Suppressor macrophage (primary cell): ENCODE results near the gene ACTR2.
"Not testable (repeated sequence)": the region's sequence is repeated elsewhere in the genome, so short reads cannot be mapped to it uniquely, and the experiment has no call there.

ENCODE experiments used
- DNase-seq, 4 experiments: peaks; one replicate each; pipeline ENCODE4 v3.0.0-alpha.2; 2020 to 2022

The ACTR2 gene

DNA sequence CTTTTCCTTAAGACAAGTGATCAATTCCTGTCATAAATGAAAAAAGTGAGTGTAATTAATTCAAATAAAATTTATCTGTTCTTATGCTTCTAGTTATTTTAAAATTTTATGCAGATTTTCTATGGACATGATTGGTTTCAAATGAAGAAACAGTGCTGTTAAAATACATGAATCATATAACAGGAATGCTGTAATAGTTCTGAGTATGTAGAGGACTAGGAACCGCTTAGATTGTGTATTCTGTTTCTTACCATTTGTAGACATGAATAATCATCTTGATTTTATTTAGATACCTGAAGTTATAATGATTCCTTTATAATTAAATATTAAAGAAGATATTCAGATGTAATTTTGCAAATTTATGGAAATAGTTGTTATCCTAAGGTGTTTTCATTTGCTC is 3.5 kb downstream of the ACTR2 start:
- peak in 1 of 4 experiments; percentile 12 for DNase-seq

GRCh38 chr2:65231892-65232477 is 4.4 kb downstream of the ACTR2 start:
- DNase-seq, result peak; percentile 49 to 75 (median 67)

GRCh38 chr2:65232636-65233035 is 5.0 kb downstream of the ACTR2 start:
- DNase-seq, result peak; percentile 16 to 82 (median 52)

GRCh38 chr2:65240657-65241056 is 13.0 kb downstream of the ACTR2 start:
- DNase-seq, result peak in 2 of 4 experiments; percentile 14 to 19

DNA sequence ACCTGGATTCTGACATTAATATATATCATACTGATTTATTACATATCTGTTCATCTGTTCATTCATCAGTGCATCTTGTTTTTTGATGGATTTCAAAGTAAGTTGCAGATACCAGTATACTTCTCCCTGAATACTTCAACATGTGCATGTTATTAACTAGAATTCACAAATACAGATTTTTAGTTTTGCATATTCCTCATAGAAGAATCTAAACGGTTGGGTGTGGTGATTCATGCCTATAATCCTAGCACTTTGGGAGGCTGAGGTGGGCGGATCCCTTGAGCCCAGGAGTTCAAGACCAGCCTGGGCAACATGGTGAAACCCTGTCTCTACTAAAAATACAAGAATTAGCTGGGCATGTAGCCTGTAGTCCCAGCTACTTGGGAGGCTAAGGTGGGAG is 16.8 kb downstream of the ACTR2 start:
- not testable (repeated sequence) for DNase-seq

DNA sequence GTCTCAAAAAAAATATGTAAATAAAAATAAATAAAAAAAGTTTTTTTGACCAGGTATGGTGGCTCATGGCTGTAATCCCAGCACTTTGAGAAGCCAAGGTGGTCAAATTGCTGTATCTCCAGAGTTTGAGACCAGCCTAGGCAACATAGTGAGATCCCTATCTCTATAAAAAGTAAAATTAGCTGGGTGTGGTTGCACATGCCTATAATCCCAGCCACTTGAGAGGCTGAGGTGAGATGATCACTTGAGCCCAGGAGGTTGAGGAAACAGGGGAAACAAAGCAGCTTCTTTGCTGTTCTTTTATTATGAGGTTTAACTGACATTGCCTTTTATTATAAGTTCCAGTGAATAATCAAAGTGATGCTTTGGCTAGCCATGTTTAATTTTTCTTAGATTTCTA is 25.0 kb downstream of the ACTR2 start:
- no peak for DNase-seq

DNA sequence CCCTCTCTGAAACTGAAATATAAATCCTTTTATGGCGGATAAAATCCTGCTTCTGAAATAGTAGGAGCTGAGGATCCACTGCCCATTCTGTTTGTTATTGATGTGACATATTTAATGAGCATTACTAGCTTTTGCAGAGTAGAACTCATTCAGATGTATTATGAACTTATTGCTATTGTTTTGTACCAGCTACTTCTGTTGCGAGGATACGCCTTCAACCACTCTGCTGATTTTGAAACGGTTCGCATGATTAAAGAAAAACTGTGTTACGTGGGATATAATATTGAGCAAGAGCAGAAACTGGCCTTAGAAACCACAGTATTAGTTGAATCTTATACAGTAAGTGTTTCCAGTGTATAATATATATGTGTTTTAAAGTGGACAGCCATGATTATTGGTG is 27.7 kb downstream of the ACTR2 start:
- peak in 3 of 4 experiments; percentile 24 to 37 (median 29) for DNase-seq

DNA sequence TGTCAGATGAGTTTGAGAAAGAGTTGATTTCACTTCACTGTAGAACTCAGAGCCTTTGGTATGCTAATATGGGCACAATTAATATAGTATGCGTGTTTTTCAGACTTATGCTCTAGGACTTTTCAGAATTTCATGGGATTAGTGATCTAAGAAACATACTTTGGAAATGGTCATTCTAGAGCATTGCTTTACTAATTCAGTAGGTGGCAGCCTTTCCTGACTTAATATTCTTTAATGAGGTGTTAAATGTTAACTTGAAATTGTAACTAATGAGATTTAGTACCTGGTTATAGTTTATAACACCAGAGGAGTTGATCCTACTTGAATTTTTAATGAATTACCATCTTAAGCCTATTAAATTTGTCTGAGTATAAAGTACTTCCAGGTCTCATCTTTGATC is 28.4 kb downstream of the ACTR2 start:
- no peak for DNase-seq

- not testable (repeated sequence) for DNase-seq
These were observed 30.2 kb downstream of the ACTR2 start for GRCh38 chr2:65257866-65258265.

GRCh38 chr2:65261676-65262075 is 34.0 kb downstream of the ACTR2 start:
- no peak for DNase-seq

GRCh38 chr2:65263262-65263661 is 35.6 kb downstream of the ACTR2 start:
- no peak for DNase-seq

DNA sequence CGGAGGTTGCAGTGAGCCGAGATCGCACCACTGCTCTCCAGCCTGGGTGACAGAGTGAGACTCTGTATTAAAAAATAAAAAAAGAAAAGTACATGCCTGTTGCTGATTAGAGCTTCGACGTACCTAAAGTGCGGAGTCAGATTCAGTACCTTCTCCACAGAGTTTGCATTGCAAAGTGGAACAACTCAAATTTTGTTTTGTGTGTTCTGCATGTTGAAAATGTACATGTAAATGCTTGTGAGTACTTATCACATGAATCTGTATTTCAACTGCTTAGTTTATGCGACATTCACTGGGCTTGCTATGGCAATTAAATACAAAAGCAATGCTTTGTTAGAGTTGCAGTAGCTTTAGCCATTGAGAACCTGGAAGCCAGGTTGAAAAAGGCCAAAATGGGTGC is 36.4 kb downstream of the ACTR2 start:
- DNase-seq, result no peak

- peak; percentile 48 to 74 (median 61) for DNase-seq
These were observed 37.4 kb downstream of the ACTR2 start for GRCh38 chr2:65264821-65265670.

- no peak for DNase-seq
These were observed 38.0 kb downstream of the ACTR2 start for GRCh38 chr2:65265671-65266045.

GRCh38 chr2:65267008-65267407 is 39.4 kb downstream of the ACTR2 start:
- no peak for DNase-seq

DNA sequence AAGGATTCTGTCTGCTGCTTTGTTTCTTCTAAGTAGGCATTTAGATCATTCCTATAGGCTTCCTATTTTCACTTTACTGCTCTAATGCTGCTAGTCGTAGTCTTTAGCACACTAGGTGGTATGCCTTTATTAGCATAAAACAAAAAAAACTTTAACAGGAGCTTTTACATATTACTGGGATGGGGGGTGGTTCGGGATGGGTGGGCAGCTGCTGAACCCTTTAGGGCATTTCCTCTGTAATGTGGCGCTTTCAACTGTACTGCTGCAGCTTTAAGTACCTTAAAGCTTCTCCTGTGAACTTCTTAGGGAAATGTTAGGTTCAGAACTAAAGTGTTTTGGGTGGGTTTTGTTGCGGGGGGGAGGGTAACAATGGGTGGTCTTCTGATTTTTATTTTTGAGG is 41.3 kb downstream of the ACTR2 start:
- DNase-seq, result no peak

DNA sequence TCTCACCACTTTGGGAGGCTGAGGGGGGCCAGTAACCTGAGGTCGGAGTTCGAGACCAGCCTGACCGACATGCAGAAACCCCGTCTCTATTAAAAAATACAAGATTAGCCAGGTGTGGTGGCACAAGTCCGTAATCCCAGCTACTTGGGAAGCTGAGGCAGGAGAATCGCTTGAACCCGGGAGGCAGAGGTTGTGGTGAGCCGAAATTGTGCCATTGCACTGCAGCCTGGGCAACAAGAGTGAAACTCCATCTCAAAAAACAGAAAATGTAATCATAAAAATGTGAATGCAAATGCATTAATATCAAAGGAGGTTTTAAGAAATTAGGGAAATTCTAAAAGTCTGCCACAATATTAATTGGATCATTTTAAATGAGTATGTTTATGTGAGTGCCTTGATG is 45.7 kb downstream of the ACTR2 start:
- no peak for DNase-seq

DNA sequence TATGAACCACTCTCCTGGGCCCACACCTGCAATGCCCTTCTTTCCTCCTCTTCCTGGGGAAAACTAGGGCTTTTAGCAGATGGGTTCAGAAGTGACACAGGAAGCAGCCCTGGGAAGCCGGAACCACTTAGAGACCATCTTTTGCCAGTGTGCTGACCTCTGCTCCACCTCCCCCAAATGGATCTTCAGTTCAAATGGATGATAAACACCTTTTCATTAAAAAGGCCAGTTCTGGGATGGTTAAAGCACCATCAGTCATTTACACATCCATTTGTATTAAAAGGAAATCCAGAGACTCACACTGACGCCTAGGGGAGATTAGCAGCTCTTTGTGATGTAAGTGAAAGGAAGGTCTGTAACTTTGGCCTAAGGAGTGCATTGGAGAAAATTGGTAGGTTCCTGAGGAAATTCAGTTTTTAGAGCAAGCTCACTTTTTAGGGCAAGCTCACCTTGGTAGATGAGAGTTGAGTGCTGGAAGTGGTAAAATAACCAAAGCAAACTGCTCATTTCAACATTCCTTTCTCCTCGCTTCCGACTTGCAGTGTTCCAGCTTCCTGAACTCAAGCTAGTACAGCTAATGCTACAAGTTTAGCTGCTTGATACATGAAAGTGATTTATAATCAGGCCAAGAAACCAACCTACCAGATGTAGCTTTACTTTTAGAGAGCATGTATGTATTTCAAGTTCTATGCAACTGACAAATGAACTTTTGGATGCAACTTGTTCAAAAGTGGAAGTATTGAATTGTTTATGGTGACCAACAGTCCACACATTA is 47.7 kb downstream of the ACTR2 start:
- DNase-seq, result no peak

- no peak for DNase-seq
These were observed 49.0 kb downstream of the ACTR2 start for GRCh38 chr2:65276609-65277008.

GRCh38 chr2:65277118-65277517 is 49.5 kb downstream of the ACTR2 start:
- no peak for DNase-seq

DNA sequence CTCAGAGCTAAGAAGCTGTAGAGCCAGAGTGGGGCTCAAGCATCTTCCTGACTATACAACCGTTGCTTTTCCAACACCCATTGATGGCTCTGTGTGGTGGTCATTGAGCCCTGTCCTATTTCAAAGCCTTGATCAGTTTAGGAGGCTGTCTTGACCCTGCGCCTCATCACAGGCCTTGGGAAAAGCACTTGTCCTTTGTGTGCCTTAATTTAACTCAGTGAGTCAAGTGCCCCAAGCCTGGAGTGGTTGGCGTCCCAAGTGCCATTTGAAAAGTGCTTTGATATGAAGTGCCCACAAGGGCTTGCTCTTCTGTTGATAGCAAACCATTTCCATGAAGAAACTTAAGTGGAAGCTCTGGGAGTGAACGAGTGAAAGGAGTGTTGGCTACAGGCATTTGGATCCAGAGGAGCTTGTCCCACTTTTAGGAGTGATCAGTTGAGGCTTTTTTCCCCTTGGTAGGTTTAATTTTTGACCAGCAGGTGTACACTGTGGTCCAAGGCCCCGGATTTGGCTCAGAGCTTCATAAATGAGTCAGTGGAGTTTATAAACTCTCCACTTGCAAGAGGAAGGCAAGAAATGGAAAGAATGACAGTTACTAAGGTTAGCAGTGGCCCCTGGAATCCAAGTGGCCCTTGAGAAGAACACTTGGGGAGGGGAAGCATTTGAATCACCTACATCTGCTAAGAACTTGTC is 50.3 kb downstream of the ACTR2 start:
- no peak for DNase-seq

DNA sequence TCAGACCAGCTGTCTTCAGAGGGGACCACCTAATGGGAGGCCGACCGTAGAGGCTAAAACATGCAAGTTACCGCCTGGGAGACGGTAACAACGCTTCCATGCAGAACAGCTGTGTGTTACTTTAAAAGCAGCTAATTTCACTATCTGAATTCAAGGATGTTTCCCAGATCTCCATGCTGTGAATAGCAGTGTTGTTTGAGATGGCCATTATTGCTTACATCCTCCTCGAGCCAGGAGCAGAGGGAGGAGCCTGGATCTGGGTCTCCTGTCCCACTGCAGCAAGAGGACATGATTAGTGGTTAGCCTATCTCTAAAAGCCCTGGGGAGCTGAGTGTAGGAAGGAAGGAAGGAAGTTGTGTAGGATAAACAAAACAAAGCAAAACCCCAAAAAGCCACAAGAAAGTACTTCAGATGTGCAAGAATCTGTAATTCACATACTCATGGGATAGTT is 50.9 kb downstream of the ACTR2 start:
- peak in 3 of 4 experiments; percentile 21 to 26 (median 21) for DNase-seq

DNA sequence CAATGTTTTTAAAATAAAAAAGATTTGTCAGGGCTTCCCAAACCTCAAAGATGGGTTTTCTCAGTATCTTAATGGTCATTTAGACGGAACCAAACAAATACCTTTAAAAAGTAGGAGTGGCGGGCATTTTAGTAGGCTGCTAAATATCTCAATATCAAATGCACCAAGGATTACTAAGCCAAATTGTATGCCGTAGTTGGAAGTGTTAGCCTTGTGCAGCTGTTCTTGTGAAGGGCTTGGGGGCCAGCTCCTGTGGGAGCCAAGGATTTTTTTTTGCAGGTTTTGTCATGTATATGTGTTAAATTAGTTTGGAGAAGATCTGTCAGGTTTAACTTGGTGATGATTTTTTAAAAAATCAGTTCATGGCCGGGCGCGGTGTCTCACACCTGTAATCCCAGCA is 52.1 kb downstream of the ACTR2 start:
- no peak for DNase-seq
